ENCODE data around the gene SLC12A8. TPM values are rescaled to one million over a fixed set of nuclear protein-coding genes. Genes with fewer than 3 reads are reported as not detected.

The SLC12A8 gene
- total and polyA plus RNA-seq, 2 of the 13 experiments (the other 11 are each of a cell fraction or from before 2014, with no cell fraction given): 0.44 to 0.71 TPM

- no peak for TF ChIP-seq CEBPZ (IDR thresholded peaks at IDR 0.05; ENCODE audit: low read length)
- TF ChIP-seq FOXM1 (CRISPR knock-in tag; IDR thresholded peaks at IDR 0.05): no peak
- TF ChIP-seq ZNF136 (CRISPR knock-in tag; IDR thresholded peaks at IDR 0.05; ENCODE audit: low read depth): no peak
- no peak for TF ChIP-seq TAF1 (CRISPR knock-in tag; IDR thresholded peaks at IDR 0.05)
- no peak for TF ChIP-seq ZNF3 (CRISPR knock-in tag; IDR thresholded peaks at IDR 0.05)
- no peak for TF ChIP-seq GPN1 (CRISPR knock-in tag; IDR thresholded peaks at IDR 0.05; ENCODE audit: borderline replicate concordance)
- no peak for TF ChIP-seq ZNF121 (CRISPR knock-in tag; IDR thresholded peaks at IDR 0.05)
Measured at GRCh38 chr3:125121246-125122010, 91.1 kb downstream of the SLC12A8 start (continued).

GRCh38 chr3:125120379-125121122 lies 92.0 kb downstream of the SLC12A8 start:
- H3K4me3 ChIP-seq (replicated peaks in 1 of 3; ENCODE audit: insufficient read depth in 1 of 3, low read depth in 2 of 3, low read length in 3 of 3): no peak overlapping the region
- intact Hi-C loops (cut with micrococcal nuclease; ENCODE audit: unreplicated experiment) (no loop called here), in situ Hi-C loops (cut with HindIII; ENCODE audit: extremely low pct_ligation_motif_present, low pct_unique_long_range_greater_than_20kb) (no loop called here)
- H2AFZ ChIP-seq (ENCODE audit: low read length): no peak overlapping the region
- H3K4me1 ChIP-seq (ENCODE audit: insufficient read depth, low read length): peaks cover 13% of the 10 kb centered on the region
- no peak overlapping the region for H3K9ac ChIP-seq (ENCODE audit: insufficient read depth, low read depth, low read length)
- ATAC-seq (no peak; the same call in 1 of the 3 replicates), FAIRE-seq (no peak), DNase-seq (ENCODE audit: low spot score) (no peak)
- no peaks in the 10 kb centered on the region for H3K79me2 ChIP-seq (ENCODE audit: insufficient read depth, low read length)
- H3K27ac ChIP-seq (ENCODE audit: extremely low read length, insufficient read depth, low read length): no peak overlapping the region
- no peaks in the 10 kb centered on the region for H3K36me3 ChIP-seq (replicated peaks in 1 of 2; ENCODE audit: control insufficient read depth in 1 of 2, insufficient read depth in 2 of 2, low read length in 2 of 2)
- no peaks in the 10 kb centered on the region for H3K9me3 ChIP-seq (ENCODE audit: low read length)
- TF ChIP-seq MED13 (CRISPR knock-in tag; IDR thresholded peaks at IDR 0.05): no peak
- WGBS (ENCODE audit: low lambda C conversion rate): 70% methylated on average over 5 of the region's 20 CpGs
- peaks cover 2 to 39% of the 10 kb centered on the region in 2 experiments; a peak in 3 of 5 replicates for H3K27me3 ChIP-seq (ENCODE audit: control insufficient read depth in 1 of 2, insufficient read depth in 2 of 2, low read length in 2 of 2)
- BruUV-seq (replicated peaks): no TSS peak
- CTCF ChIA-PET (ENCODE audit: low intra/inter-chr PET ratio, low total read pairs): no interaction called here
- no peaks in the 10 kb centered on the region for H4K20me1 ChIP-seq (ENCODE audit: insufficient read depth, low read length)
- H3K4me2 ChIP-seq (ENCODE audit: low read depth, low read length): no peak overlapping the region
- POLR2A ChIA-PET: interaction anchor here (0.6 kb wide), 1 partner anchor 293 kb away, joined by 4 read pairs; no protein-coding TSS in a partner anchor

Data from HepG2 (cell line).